GM21515 (cell line): ENCODE results near the gene POLH.

Experiments
- ATAC-seq: cut with Tn5 transposase; IDR thresholded peaks from one replicate; pipeline ENCODE4 v1.9.1; 2021; ENCODE audit not compliant: unreplicated experiment

POLH gene

GRCh38 chr6:43604174-43604573 is 28.2 kb downstream of the POLH start:
- no peak for ATAC-seq

- ATAC-seq = no peak
Observed at GRCh38 chr6:43606019-43606418, 30.0 kb downstream of the POLH start.

- no peak for ATAC-seq
Observed at GRCh38 chr6:43608310-43608763, 32.4 kb downstream of the POLH start.

- no peak for ATAC-seq
Observed at GRCh38 chr6:43608807-43609206, 32.8 kb downstream of the POLH start.

GRCh38 chr6:43609402-43609801 is 33.4 kb downstream of the POLH start:
- no peak for ATAC-seq

- ATAC-seq = no peak
Observed at GRCh38 chr6:43610431-43610830, 34.4 kb downstream of the POLH start.

GRCh38 chr6:43613721-43614395 is 37.9 kb downstream of the POLH start:
- no peak for ATAC-seq

GRCh38 chr6:43614396-43614730 is 38.4 kb downstream of the POLH start:
- no peak for ATAC-seq

- ATAC-seq = no peak
Observed at GRCh38 chr6:43616725-43617472, 40.9 kb downstream of the POLH start.

- no peak for ATAC-seq
Observed at GRCh38 chr6:43621078-43621835, 45.3 kb downstream of the POLH start.

GRCh38 chr6:43621836-43622180 is 45.8 kb downstream of the POLH start:
- ATAC-seq = no peak

- ATAC-seq = no peak
Observed at GRCh38 chr6:43622541-43622940, 46.6 kb downstream of the POLH start.

- no peak for ATAC-seq
Observed at GRCh38 chr6:43623880-43624785, 48.1 kb downstream of the POLH start.

GRCh38 chr6:43624786-43625288 is 48.9 kb downstream of the POLH start:
- ATAC-seq = no peak

GRCh38 chr6:43625393-43625992 is 49.5 kb downstream of the POLH start:
- ATAC-seq = no peak

- ATAC-seq = no peak
Observed at GRCh38 chr6:43627008-43627825, 51.2 kb downstream of the POLH start.

- peak; percentile 13 for ATAC-seq
Observed at GRCh38 chr6:43628393-43629103, 52.6 kb downstream of the POLH start.

GRCh38 chr6:43629104-43629504 is 53.1 kb downstream of the POLH start, which contains the start of gene GTPBP2:
Gene GTPBP2, minus strand, starts transcription at chr6:43629264. Its CDS starts 102 bp downstream, at chr6:43629162.
- ATAC-seq = peak; percentile 76
